ENCODE measurements around the gene ST6GALNAC2.

Gene ST6GALNAC2

GRCh38 chr17:76588182-76588581 is 2.5 kb upstream of the ST6GALNAC2 start:
- H3K79me1 ChIP-seq (ENCODE audit: low read length): peaks cover 7% of the 10 kb centered on the region
- H2BK120ac ChIP-seq (ENCODE audit: insufficient read depth, low read length, poor library complexity): no peak overlapping the region
- no peak overlapping the region for H4K91ac ChIP-seq (ENCODE audit: low read depth, low read length)
- no peak overlapping the region for H3K4me2 ChIP-seq (ENCODE audit: low read length)
- peaks cover 4 to 25% of the 10 kb centered on the region in 2 experiments for H3K4me1 ChIP-seq (ENCODE audit: control insufficient read depth in 1 of 2, insufficient read depth in 2 of 2, low read length in 2 of 2)
- H4K12ac ChIP-seq (ENCODE audit: low read depth, low read length): no peak overlapping the region
- H2AFZ ChIP-seq (ENCODE audit: insufficient read depth, low read length, poor library complexity): no peak overlapping the region
- no peaks in the 10 kb centered on the region for H3K36me3 ChIP-seq (ENCODE audit: control insufficient read depth in 1 of 2, insufficient read depth in 2 of 2, low read length in 2 of 2)
- no peak overlapping the region for H2AK5ac ChIP-seq (ENCODE audit: low read length)
- H3K27me3 ChIP-seq (ENCODE audit: insufficient read depth, low read length): peaks cover 25% of the 10 kb centered on the region
- H4K8ac ChIP-seq (ENCODE audit: low read depth, low read length): no peak overlapping the region
- DNase-seq: no peak
- no peak overlapping the region for H2BK5ac ChIP-seq (ENCODE audit: low read depth, low read length, poor library complexity)
- H3K9ac ChIP-seq (ENCODE audit: low read length): no peak overlapping the region
- no peak overlapping the region for H3K4me3 ChIP-seq (ENCODE audit: low read depth, low read length)
- no peak overlapping the region for H3K14ac ChIP-seq (ENCODE audit: low read length)
- no peak overlapping the region for H2BK12ac ChIP-seq (ENCODE audit: low read length)
- no peak overlapping the region for H3K18ac ChIP-seq (ENCODE audit: low read length)
- H3K4ac ChIP-seq (ENCODE audit: low read depth, low read length): no peak overlapping the region
- H3K27ac ChIP-seq (ENCODE audit: low read depth, low read length): no peak overlapping the region
- H3K23ac ChIP-seq (ENCODE audit: low read length): no peak overlapping the region
- H3K79me2 ChIP-seq (ENCODE audit: control insufficient read depth, insufficient read depth, low read length, poor library complexity): peaks cover 5% of the 10 kb centered on the region
- peaks cover 2% of the 10 kb centered on the region for H3K9me3 ChIP-seq (ENCODE audit: insufficient read depth, low read depth, low read length)

- no peak overlapping the region for H3K18ac ChIP-seq (ENCODE audit: low read length)
- no peak overlapping the region for H2BK12ac ChIP-seq (ENCODE audit: low read length)
- no peak overlapping the region for H3K4ac ChIP-seq (ENCODE audit: low read depth, low read length)
- H3K36me3 ChIP-seq (ENCODE audit: control insufficient read depth in 1 of 2, insufficient read depth in 2 of 2, low read length in 2 of 2): no peaks in the 10 kb centered on the region
- H3K9me3 ChIP-seq (ENCODE audit: insufficient read depth, low read depth, low read length): peaks cover 2% of the 10 kb centered on the region
- no peak overlapping the region for H2BK5ac ChIP-seq (ENCODE audit: low read depth, low read length, poor library complexity)
- WGBS (ENCODE audit: extremely low coverage, insufficient coverage, insufficient read length): no CpG with 5 or more reads among the region's 17 CpGs
- no peak overlapping the region for H4K91ac ChIP-seq (ENCODE audit: low read depth, low read length)
- peaks cover 5% of the 10 kb centered on the region for H3K79me2 ChIP-seq (ENCODE audit: control insufficient read depth, insufficient read depth, low read length, poor library complexity)
- H2BK120ac ChIP-seq (ENCODE audit: insufficient read depth, low read length, poor library complexity): no peak overlapping the region
- no peak overlapping the region for H3K9ac ChIP-seq (ENCODE audit: low read length)
- no peak overlapping the region for H3K14ac ChIP-seq (ENCODE audit: low read length)
- H3K4me2 ChIP-seq (ENCODE audit: low read length): no peak overlapping the region
- H3K79me1 ChIP-seq (ENCODE audit: low read length): peaks cover 7% of the 10 kb centered on the region
- DNase-seq: peak in 1 of 2 donors; percentile 49
- peaks cover 25% of the 10 kb centered on the region for H3K27me3 ChIP-seq (ENCODE audit: insufficient read depth, low read length)
- peaks cover 4 to 25% of the 10 kb centered on the region in 2 experiments for H3K4me1 ChIP-seq (ENCODE audit: control insufficient read depth in 1 of 2, insufficient read depth in 2 of 2, low read length in 2 of 2)
- H3K4me3 ChIP-seq (ENCODE audit: low read depth, low read length): no peak overlapping the region
- no peak overlapping the region for H3K23ac ChIP-seq (ENCODE audit: low read length)
- H3K27ac ChIP-seq (ENCODE audit: low read depth, low read length): no peak overlapping the region
- H2AK5ac ChIP-seq (ENCODE audit: low read length): no peak overlapping the region
- H4K8ac ChIP-seq (ENCODE audit: low read depth, low read length): no peak overlapping the region
- no peak overlapping the region for H2AFZ ChIP-seq (ENCODE audit: insufficient read depth, low read length, poor library complexity)
- H4K12ac ChIP-seq (ENCODE audit: low read depth, low read length): no peak overlapping the region
These were observed 1.3 kb upstream of the ST6GALNAC2 start for GRCh38 chr17:76586741-76587487.

- peak overlapping the region; percentile 18 for H2AK5ac ChIP-seq (ENCODE audit: low read length)
- peak overlapping the region; percentile 72 for H3K14ac ChIP-seq (ENCODE audit: low read length)
- peak overlapping the region; percentile 60 for H3K18ac ChIP-seq (ENCODE audit: low read length)
- H3K23ac ChIP-seq (ENCODE audit: low read length): no peak overlapping the region
- H3K9me3 ChIP-seq (ENCODE audit: insufficient read depth, low read depth, low read length): peaks cover 2% of the 10 kb centered on the region
- peak overlapping the region; percentile 34 for H3K4ac ChIP-seq (ENCODE audit: low read depth, low read length)
- H3K79me2 ChIP-seq (ENCODE audit: control insufficient read depth, insufficient read depth, low read length, poor library complexity): peaks cover 5% of the 10 kb centered on the region
- peak overlapping the region; percentile 87 for H3K4me2 ChIP-seq (ENCODE audit: low read length)
- H4K12ac ChIP-seq (ENCODE audit: low read depth, low read length): peak overlapping the region; percentile 83
- peak overlapping the region; percentile 63 for H3K4me3 ChIP-seq (ENCODE audit: low read depth, low read length)
- peaks cover 7% of the 10 kb centered on the region for H3K79me1 ChIP-seq (ENCODE audit: low read length)
- H3K27me3 ChIP-seq (ENCODE audit: insufficient read depth, low read length): peaks cover 25% of the 10 kb centered on the region
- WGBS (ENCODE audit: extremely low coverage, insufficient coverage, insufficient read length): no CpG with 5 or more reads among the region's 62 CpGs
- peak overlapping the region; percentile 61 for H4K8ac ChIP-seq (ENCODE audit: low read depth, low read length)
- peak; percentile 28 to 31 for DNase-seq
- peak overlapping the region; percentile 47 for H2BK120ac ChIP-seq (ENCODE audit: insufficient read depth, low read length, poor library complexity)
- no peaks in the 10 kb centered on the region for H3K36me3 ChIP-seq (ENCODE audit: control insufficient read depth in 1 of 2, insufficient read depth in 2 of 2, low read length in 2 of 2)
- H2BK12ac ChIP-seq (ENCODE audit: low read length): peak overlapping the region; percentile 41
- H2AFZ ChIP-seq (ENCODE audit: insufficient read depth, low read length, poor library complexity): peak overlapping the region; percentile 23
- H3K9ac ChIP-seq (ENCODE audit: low read length): peak overlapping the region; percentile 49
- peak overlapping the region; percentile 7 for H3K27ac ChIP-seq (ENCODE audit: low read depth, low read length)
- peaks cover 4 to 25% of the 10 kb centered on the region in 2 experiments for H3K4me1 ChIP-seq (ENCODE audit: control insufficient read depth in 1 of 2, insufficient read depth in 2 of 2, low read length in 2 of 2)
- H4K91ac ChIP-seq (ENCODE audit: low read depth, low read length): peak overlapping the region; percentile 83
- H2BK5ac ChIP-seq (ENCODE audit: low read depth, low read length, poor library complexity): peak overlapping the region; percentile 50
These were observed 519 bp downstream of the ST6GALNAC2 start for GRCh38 chr17:76585033-76585648.

- no peaks in the 10 kb centered on the region for H3K36me3 ChIP-seq (ENCODE audit: control insufficient read depth in 1 of 2, insufficient read depth in 2 of 2, low read length in 2 of 2)
- H3K23ac ChIP-seq (ENCODE audit: low read length): no peak overlapping the region
- no peak overlapping the region for H3K4ac ChIP-seq (ENCODE audit: low read depth, low read length)
- H3K9ac ChIP-seq (ENCODE audit: low read length): no peak overlapping the region
- peak overlapping the region; percentile 7 for H3K27ac ChIP-seq (ENCODE audit: low read depth, low read length)
- H3K4me1 ChIP-seq (ENCODE audit: control insufficient read depth in 1 of 2, insufficient read depth in 2 of 2, low read length in 2 of 2): peaks cover 4 to 25% of the 10 kb centered on the region in 2 experiments
- no peak overlapping the region for H3K18ac ChIP-seq (ENCODE audit: low read length)
- H2AK5ac ChIP-seq (ENCODE audit: low read length): no peak overlapping the region
- H4K91ac ChIP-seq (ENCODE audit: low read depth, low read length): peak overlapping the region; percentile 69
- peak overlapping the region; percentile 50 for H2BK5ac ChIP-seq (ENCODE audit: low read depth, low read length, poor library complexity)
- peaks cover 2% of the 10 kb centered on the region for H3K9me3 ChIP-seq (ENCODE audit: insufficient read depth, low read depth, low read length)
- no peak overlapping the region for H2BK120ac ChIP-seq (ENCODE audit: insufficient read depth, low read length, poor library complexity)
- H2BK12ac ChIP-seq (ENCODE audit: low read length): no peak overlapping the region
- H3K4me2 ChIP-seq (ENCODE audit: low read length): peak overlapping the region; percentile 87
- H3K79me1 ChIP-seq (ENCODE audit: low read length): peaks cover 7% of the 10 kb centered on the region
- H3K79me2 ChIP-seq (ENCODE audit: control insufficient read depth, insufficient read depth, low read length, poor library complexity): peaks cover 5% of the 10 kb centered on the region
- peaks cover 25% of the 10 kb centered on the region for H3K27me3 ChIP-seq (ENCODE audit: insufficient read depth, low read length)
- H4K8ac ChIP-seq (ENCODE audit: low read depth, low read length): peak overlapping the region; percentile 30
- H3K4me3 ChIP-seq (ENCODE audit: low read depth, low read length): peak overlapping the region; percentile 38
- peak overlapping the region; percentile 23 for H2AFZ ChIP-seq (ENCODE audit: insufficient read depth, low read length, poor library complexity)
- WGBS (ENCODE audit: extremely low coverage, insufficient coverage, insufficient read length): no CpG with 5 or more reads among the region's 17 CpGs
- no peak overlapping the region for H4K12ac ChIP-seq (ENCODE audit: low read depth, low read length)
- peak; percentile 59 to 75 for DNase-seq
- H3K14ac ChIP-seq (ENCODE audit: low read length): peak overlapping the region; percentile 72
These were observed 1.1 kb downstream of the ST6GALNAC2 start for GRCh38 chr17:76584427-76585032.
